Glutamatergic neuron (in vitro differentiated cells): ENCODE measurements around the gene YTHDF2. TPM values are rescaled to one million over a fixed set of nuclear protein-coding genes. Genes with fewer than 3 reads are reported as not detected.
"Not testable (repeated sequence)": the region's sequence is repeated elsewhere in the genome, so short reads cannot be mapped to it uniquely, and the experiment has no call there.

Experiments
- DNase-seq: peaks from one replicate; pipeline ENCODE4 v3.0.0; 2022
- H3K27ac Mint-ChIP-seq: one replicate; pipeline ENCODE4 v1.8.0; 2020; ENCODE audit warnings: mild to moderate bottlenecking, mixed read lengths, inconsistent platforms; ENCODE audit not compliant: unreplicated experiment
- H3K27me3 Mint-ChIP-seq: one replicate; pipeline ENCODE4 v1.8.0; 2020; ENCODE audit warnings: mild to moderate bottlenecking, moderate library complexity, mixed read lengths, inconsistent platforms; ENCODE audit not compliant: unreplicated experiment
- H3K36me3 Mint-ChIP-seq: one replicate; pipeline ENCODE4 v1.8.0; 2020; ENCODE audit warnings: mild to moderate bottlenecking, mixed read lengths, inconsistent platforms; ENCODE audit not compliant: unreplicated experiment
- H3K4me1 Mint-ChIP-seq: one replicate; pipeline ENCODE4 v1.8.0; 2020; ENCODE audit warnings: mild to moderate bottlenecking, low read depth, mixed read lengths, inconsistent platforms; ENCODE audit not compliant: unreplicated experiment
- H3K4me3 Mint-ChIP-seq: one replicate; pipeline ENCODE4 v1.8.0; 2020; ENCODE audit warnings: mild to moderate bottlenecking, mixed read lengths, inconsistent platforms; ENCODE audit not compliant: unreplicated experiment
- H3K9me3 Mint-ChIP-seq: one replicate; pipeline ENCODE4 v1.8.0; 2020; ENCODE audit warnings: mild to moderate bottlenecking, moderate library complexity, mixed read lengths, inconsistent platforms; ENCODE audit not compliant: unreplicated experiment
- CTCF ChIP-seq: fragments of 200-600 bp; sonication (generic); IDR thresholded peaks from one replicate; pipeline ENCODE4 v1.5.0; 2021; ENCODE audit not compliant: partially characterized antibody, unreplicated experiment
- total RNA-seq: library from RNA; stranded (reverse); fragmentation: NEBNext Ultra II Directional; extraction: Animal tissue kit (Norgen Biotek cat#: 25700); gene quantifications from one replicate; pipeline ENCODE4 v1.2.1, GENCODE V29; 2021; ENCODE audit not compliant: unreplicated experiment

YTHDF2 gene
- total RNA-seq, 1 donor from 2014 or later = 130 TPM

GRCh38 chr1:28761189-28761588 is 24.4 kb downstream of the YTHDF2 start:
- no peak for TF ChIP-seq CTCF
- H3K9me3 Mint-ChIP-seq = peaks cover 1% of the 10 kb centered on the region
- H3K27me3 Mint-ChIP-seq = peaks cover 2% of the 10 kb centered on the region
- no peak overlapping the region for H3K4me3 Mint-ChIP-seq
- no peaks in the 10 kb centered on the region for H3K36me3 Mint-ChIP-seq
- no peak overlapping the region for H3K27ac Mint-ChIP-seq
- DNase-seq = no peak
- H3K4me1 Mint-ChIP-seq = peaks cover 7% of the 10 kb centered on the region

GRCh38 chr1:28766532-28767183 is 29.9 kb downstream of the YTHDF2 start:
- H3K4me1 Mint-ChIP-seq = peaks cover 7% of the 10 kb centered on the region
- no peaks in the 10 kb centered on the region for H3K36me3 Mint-ChIP-seq
- no peak overlapping the region for H3K27ac Mint-ChIP-seq

GRCh38 chr1:28770601-28771165 is 33.9 kb downstream of the YTHDF2 start:
- Mint-ChIP-seq H3K4me1 (peaks cover 6% of the 10 kb centered on the region), H3K4me3 (no peak overlapping the region), H3K36me3 (no peaks in the 10 kb centered on the region), H3K27ac (no peak overlapping the region), H3K9me3 (peaks cover 4% of the 10 kb centered on the region), H3K27me3 (no peaks in the 10 kb centered on the region)
- DNase-seq = no peak
- TF ChIP-seq CTCF = no peak

More at GRCh38 chr1:28766532-28767183, 29.9 kb downstream of the YTHDF2 start:
- H3K9me3 Mint-ChIP-seq = peaks cover 3% of the 10 kb centered on the region
- TF ChIP-seq CTCF = no peak
- H3K27me3 Mint-ChIP-seq = no peaks in the 10 kb centered on the region
- no peak for DNase-seq
- H3K4me3 Mint-ChIP-seq = no peak overlapping the region

- not testable (repeated sequence) for H3K27me3 Mint-ChIP-seq, H3K4me1 Mint-ChIP-seq, H3K27ac Mint-ChIP-seq, H3K9me3 Mint-ChIP-seq, H3K4me3 Mint-ChIP-seq, H3K36me3 Mint-ChIP-seq, DNase-seq
These were observed 35.2 kb downstream of the YTHDF2 start for GRCh38 chr1:28771921-28772320.

- Mint-ChIP-seq H3K27ac (no peak overlapping the region), H3K4me1 (peaks cover 3% of the 10 kb centered on the region), H3K9me3 (peaks cover 6% of the 10 kb centered on the region), H3K36me3 (no peaks in the 10 kb centered on the region), H3K4me3 (no peak overlapping the region), H3K27me3 (peaks cover 2% of the 10 kb centered on the region)
- TF ChIP-seq CTCF = no peak
- DNase-seq = no peak
These were observed 36.4 kb downstream of the YTHDF2 start for GRCh38 chr1:28773105-28773504.
